ENCODE data around the gene JAK2.
"Not testable (repeated sequence)": the region's sequence is repeated elsewhere in the genome, so short reads cannot be mapped to it uniquely, and the experiment has no call there.

The JAK2 gene

DNA sequence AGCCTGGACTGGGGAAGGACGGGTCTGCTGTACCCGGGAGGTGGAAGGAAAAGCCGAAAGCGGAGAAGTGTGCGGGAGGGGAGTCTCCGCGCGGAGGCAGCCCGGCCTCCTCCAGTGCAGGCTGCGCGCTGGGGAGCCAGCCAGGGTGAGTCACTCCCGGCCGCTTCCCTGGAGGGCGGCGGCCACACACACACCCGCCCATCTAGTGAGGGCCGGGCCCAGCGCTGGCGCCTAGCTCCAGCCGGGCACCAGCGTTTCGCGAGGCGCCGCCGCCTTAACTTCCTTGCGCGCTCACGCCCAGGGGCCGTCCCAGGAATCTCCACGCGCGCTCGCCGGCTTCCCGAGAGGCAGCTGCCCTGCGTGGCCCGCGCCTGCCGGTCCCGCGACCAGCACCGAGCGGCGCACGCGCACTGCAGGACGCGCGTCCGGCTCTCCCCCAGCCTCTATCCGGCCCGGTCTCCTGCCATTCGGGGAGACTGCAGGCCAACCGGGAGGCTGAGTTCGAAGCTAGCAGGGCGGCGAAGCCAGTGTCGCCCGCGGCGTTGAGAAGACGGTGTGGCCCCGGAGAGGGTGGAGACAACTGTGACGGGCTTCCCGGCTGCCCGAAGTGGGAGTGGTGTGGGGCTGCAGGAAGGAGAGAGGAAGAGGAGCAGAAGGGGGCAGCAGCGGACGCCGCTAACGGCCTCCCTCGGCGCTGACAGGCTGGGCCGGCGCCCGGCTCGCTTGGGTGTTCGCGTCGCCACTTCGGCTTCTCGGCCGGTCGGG is at the start of gene JAK2:
JAK2 (plus strand) TSS at position 652 of the 765 bp plus-strand sequence. CDS start 36,716 bp downstream, outside the sequence.
- peak; percentile 95 for DNase-seq (ENCODE audit: low spot score)

DNA sequence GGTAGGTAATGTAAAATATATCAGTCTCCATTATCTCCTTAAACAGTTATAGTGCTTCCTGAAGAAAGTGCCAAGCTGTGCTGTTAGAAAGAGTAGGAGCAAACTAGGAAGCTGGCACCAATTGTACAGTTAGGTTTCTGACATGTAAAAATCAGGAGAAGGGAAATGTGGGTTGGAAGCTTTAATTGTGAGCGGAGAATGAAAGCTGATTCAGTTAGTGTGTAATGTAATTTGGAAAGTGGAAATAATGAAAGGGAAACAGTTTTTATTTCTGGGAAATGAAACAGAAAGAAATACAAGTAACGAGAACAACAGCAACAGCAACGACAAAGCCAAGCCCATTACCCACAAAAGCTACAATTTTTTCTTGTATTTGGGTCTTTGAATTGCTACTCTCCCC is 48.8 kb upstream of the JAK2 start:
- peak; percentile 60 for DNase-seq (ENCODE audit: low spot score)

DNA sequence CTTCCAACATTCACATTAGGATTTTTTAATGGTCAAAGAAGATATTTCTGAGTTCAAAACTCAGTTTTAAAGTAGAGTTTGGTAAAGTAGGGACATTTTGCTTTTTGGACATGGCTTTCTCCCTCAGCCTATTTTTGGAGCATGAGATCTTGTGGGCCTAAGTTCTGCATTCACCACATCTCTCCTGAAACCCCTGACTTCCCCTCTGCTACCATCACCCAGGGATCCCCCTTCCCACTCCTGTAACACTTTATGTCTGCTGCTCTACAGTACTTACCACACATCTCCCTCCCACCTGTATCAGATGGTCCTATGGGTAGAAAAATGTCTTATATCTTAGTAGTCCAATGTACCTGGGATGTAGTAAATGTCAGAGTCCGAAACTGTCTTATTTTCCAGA is 48.2 kb upstream of the JAK2 start:
- DNase-seq (ENCODE audit: low spot score), result no peak

DNA sequence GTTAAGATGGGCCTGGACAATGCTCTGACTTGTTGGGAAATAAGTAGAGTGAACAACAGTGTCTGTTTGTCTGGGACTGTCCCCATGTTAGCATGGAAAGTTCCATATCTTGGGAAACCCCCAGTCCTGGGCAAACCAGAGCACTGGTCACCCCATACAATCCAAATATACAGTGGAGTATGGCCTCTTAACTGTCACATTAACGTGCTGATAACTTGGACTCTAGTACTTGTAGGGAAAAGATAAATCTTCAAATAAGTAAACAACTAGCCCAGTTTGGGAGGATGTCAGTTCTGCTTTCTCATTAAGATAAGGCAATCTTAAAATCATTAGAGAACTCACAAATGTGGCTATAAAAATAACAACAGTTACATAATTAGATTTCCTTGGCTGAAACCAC is 47.6 kb upstream of the JAK2 start:
- DNase-seq (ENCODE audit: low spot score), result no peak

DNA sequence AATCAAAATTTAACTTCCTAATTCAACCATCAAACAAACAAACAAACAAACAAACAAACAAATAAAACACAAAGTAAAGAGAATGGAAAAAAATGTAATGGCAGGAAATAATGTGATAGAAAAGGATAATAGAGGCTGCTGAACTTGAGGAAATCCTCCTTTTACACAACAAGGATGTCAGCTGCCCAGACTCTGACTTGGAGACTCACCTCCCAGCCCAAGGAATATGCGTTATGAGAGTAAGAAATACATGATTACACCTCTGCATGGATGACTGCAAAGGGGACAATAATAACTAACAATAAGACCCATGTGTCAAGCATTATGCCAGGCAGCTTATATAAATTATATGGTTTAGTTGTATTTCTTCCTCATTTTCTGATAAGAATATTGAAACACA is 46.6 kb upstream of the JAK2 start:
- DNase-seq (ENCODE audit: low spot score), result no peak

DNA sequence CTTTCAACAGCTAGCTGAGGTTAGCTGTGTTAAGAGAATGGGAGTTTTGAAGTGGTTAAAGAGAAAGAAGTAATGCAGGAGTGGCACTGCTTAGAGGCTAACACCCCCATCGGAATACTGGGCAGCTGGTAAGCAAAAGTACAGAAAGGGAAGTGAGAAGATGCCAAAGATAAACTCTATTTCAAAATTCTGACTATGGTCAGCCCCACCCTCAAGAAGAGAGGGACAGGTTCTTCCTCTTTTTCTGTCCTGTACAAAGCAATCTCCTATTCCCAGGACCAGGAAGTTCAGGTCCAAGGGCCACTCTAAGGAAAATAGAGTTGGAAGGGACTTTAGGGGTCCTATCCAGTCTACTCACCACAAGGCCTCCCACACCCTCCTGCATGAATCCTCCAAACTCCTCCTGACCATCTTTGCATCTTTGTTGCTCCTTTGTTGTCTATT is 45.9 kb upstream of the JAK2 start:
- peak; percentile 59 for DNase-seq (ENCODE audit: low spot score)

DNA sequence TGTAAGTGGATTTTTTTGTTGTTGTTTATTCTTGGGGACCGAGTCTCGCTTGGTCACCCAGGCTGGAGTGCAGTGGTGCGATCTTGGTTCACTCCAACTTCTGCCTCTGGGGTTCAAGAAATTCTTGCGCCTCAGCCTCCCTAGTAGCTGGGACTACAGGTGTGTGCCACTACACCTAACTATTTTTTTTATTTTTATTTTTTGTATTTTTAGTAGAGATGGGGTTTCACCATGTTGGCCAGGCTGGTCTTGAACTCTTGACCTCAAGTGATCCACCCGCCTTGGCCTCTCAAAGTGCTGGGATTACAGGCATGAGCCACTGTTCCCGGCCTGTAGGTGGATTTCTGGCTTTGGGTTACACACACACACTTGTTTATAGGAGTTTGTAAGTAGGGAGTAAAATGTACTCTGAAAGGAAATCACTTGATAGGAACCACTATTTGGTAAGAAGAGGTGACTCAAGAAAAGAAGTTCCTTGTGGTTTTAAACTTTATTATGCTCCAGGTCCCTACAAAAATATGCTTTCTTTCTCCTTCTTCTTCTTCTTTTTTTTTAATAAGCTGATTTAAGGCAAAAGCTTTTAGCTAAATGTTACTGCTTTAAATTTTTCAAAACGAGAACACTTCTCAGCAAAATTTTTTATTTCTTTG is 42.9 kb upstream of the JAK2 start:
- DNase-seq (ENCODE audit: low spot score), result not testable (repeated sequence)

DNA sequence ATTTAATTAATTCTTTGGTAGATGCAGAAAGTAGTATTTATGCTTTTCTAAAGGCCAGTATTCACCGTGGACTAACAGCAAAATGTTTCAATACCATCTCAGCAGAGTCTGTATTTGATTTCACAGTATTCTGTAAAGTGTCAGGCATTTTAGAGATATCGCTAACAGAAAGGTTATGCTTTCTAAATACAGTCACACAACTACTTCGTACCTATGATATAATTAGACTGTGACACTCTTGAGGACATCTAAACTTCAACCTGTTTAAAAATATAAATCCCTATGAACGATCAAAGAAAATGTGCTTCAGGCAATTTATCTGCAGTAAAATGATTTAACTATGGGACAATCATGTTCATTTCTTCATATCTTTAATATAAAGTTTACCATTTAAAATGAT is 41.7 kb upstream of the JAK2 start:
- DNase-seq (ENCODE audit: low spot score), result no peak

DNA sequence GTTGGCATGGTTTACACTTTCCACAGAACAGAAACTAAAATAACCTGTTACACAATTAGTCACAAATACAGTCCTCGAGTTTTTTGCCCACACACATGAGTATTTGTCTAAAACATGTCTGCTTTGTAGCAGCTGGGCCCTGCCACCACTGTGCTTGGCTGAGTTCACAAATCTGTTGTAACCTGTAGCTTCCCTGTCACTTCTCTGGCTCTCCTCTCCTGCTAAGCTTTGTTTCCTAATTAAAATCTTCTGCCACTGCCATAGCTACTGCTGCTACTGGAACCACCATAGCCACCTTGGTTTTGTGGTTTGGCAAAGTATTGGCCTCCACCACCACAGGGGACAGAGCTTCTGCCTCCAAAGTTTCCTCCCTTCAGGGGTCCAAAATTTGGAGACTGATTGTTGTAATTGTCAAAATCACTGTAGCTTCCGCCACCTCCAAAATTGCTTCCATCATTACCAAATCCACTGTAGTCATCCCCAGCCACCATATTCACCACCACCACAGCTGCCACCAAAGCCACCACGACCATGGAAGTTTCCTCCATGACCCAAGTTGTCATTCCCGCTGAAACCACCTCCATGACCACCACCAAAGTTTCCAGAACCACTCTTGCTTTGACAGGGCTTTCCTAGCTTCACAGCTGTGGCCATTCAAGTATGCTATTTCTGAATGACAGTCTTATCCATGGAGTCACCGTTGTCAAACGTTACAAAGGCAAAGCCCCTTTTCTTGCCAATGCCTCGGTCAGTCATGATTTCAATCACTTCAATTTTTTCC is 40.5 kb upstream of the JAK2 start:
- not testable (repeated sequence) for DNase-seq (ENCODE audit: low spot score)

DNA sequence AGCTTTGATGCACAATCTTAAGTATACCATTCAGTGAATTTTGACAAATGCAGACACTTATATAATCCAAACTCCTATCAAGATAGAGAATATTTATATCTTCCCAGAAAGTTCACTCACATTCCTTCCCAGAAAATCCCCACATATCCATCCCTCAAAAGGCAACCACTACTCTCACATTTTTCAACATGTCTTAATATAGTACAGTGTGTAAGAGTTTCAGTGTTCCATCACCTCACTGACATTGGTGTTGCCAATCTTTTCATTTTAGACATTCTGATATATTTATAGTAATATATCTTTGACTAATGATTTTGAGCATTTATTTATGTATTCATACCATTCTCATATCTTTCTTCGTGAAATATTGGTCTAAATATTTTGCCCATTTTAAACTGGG is 38.1 kb upstream of the JAK2 start:
- DNase-seq (ENCODE audit: low spot score), result no peak

DNA sequence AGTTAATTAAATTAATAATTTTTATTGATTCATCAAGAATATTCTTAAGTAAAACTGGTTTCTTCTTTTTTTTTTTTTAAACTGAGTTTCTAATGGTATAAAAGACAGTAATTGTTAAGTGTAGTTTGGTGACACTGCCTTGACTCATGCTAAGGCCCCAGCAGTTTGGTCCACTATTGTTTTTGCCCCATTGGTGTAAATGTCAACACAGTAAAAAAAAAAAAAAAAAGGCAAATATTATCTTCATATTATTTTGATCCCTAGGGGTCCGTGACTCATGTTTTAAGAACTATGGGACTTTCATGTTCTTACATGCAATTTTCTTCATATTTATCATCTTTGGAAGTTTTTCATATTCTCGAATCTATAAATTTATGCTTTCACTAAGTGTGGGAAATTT is 29.2 kb upstream of the JAK2 start:
- no peak for DNase-seq (ENCODE audit: low spot score)

DNA sequence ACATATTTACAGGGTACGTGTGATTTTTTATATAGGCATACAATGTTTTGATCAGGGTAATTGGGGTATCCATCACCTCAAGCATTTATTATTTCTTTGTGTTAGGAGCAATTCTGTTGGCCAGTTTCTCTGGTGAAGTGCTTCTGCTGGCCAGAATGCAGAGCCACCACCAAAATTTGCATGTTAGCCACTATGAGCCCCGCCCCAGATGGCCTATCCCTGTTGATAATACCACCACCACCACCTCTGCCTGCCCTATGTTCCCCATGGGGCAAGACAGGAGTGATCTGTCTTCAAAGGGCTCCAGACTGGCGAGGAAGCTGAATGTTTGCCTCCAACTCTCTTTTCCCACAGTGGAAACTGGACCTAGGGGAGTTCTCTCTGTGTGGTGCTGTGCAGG is 26.0 kb upstream of the JAK2 start:
- DNase-seq (ENCODE audit: low spot score), result no peak

DNA sequence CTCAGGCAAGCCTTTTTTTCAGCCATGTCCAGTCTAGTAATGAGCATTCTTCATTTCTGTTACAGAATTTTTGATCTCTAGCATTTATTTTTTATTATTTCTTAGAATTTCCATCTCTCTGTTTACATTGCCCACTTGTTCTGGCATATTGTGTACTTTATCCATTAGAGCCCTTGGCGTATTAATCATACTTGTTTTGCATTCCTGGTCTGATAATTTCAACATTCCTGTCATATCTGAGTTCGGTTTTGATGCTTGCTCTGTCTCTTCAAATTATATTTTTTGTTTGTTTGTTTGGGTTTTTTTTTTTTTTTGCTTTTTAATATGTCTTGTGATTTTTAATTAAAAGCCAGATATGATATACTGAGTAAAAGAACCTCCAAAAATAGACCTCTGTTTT is 23.0 kb upstream of the JAK2 start:
- DNase-seq (ENCODE audit: low spot score), result no peak

DNA sequence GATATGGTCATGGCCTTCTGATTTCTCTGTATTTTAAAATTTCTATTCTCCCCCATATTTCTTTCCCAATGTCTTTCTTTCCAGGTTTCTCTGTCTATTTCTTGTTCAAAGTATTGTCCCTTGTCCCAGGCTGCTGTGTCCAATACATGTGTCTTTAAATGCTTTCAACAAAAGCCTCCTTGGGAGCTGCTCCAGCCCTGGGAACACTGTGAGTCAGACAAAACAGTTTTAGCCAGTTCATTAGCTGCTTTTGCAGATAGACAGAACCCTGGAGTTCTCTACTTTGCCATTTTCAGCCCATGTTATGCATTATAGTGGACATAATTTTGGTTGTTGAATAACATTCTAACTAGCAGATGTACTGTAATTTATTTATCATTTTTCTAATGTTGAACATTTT is 20.5 kb upstream of the JAK2 start:
- DNase-seq (ENCODE audit: low spot score), result no peak

DNA sequence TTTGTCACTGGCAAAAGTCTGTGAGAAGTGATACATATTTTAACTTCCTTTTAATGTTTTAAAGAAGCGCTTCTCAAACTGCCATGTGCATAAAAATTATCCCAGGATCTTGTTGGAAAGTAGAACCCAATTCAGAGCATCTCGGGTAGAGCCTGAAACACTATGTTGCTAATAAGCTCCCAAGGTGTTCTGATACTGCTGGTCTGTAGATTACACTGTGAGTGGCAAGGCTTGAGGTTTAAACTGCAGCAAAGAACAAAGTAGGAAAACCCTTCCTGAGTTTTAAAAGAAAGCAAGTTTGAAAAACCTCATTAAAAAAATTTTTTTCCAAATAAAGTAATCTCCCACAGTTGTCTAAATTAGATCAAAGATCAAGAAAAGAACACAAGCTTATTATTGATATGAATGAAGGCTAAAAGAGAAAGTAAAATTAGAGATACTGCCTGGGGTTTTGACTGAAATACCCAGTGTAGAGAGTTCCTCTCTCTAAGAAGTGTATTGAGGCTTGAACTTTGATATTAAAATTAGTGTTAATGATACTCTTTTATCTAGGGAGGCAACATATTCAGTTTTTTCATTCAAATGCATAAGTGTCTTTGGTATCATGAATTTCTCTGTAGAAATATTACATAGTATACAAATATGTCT is 19.8 kb upstream of the JAK2 start:
- no peak for DNase-seq (ENCODE audit: low spot score)

DNA sequence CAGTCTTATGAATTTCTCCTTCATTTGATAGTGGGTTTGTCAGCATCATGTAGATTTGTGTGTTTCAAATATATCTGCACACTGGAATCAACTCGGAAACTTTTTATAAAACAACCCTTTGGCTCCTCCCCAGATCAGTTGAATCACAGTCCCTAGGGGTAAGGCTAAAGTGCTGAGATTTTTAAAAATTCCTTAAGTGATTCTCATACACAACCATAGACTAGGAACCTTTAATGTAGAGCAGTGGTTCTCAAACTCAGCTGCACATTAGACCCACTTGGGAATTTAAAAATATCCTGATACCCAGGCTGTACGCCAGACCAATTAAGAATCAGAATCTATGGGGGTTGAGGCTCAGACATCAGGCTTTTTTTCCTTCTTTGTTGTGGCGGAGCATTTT is 17.5 kb upstream of the JAK2 start:
- no peak for DNase-seq (ENCODE audit: low spot score)

DNA sequence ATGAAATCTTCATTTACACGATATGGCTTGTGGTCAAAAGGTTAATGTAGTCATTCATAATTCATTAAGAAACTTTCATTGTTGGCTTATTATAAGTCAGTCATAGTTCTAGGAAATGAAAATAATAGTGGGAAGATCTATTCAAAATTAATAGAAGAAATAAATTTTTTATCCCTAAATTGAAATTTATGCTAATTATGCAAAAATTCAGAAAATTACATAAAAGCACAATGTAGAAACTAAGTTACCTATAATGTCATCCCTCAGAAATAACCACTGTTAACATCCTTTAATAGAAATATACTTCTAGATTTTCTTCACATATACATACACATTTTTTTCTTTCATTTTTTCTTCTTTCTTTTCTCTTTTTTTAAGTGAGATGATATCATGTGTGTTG is 15.9 kb upstream of the JAK2 start:
- DNase-seq (ENCODE audit: low spot score), result no peak

DNA sequence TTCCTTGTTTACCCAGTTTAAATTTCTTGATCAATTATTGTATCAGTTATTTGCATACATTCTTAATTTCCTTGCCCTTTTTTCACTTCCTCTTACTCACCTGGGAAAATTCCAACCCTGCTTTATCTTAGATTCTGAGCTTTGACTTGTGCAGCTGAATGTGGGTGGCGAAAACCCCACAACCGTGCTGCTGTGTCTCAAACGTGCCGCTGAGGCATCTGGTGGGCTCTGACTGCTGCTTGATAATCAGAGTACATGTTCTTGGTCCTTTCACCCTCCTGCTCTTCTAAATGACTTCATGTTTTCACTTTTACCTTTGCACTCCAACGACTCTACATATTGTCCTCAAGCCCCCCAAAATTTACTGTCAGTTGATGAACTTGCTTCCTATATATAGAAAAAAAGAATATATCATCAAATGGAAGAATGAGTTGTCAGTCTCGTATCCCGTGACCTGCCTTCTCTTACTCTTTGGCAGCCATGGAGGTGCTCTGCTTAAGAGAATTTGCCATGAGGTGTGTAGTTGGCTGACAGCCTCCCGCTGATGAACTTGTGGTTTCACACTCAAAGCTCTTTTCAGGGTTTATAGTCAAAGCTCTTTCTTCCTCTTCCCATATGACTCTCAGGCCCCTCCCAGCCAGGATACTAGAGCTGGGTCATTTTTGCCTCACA is 14.0 kb upstream of the JAK2 start:
- peak; percentile 92 for DNase-seq (ENCODE audit: low spot score)

DNA sequence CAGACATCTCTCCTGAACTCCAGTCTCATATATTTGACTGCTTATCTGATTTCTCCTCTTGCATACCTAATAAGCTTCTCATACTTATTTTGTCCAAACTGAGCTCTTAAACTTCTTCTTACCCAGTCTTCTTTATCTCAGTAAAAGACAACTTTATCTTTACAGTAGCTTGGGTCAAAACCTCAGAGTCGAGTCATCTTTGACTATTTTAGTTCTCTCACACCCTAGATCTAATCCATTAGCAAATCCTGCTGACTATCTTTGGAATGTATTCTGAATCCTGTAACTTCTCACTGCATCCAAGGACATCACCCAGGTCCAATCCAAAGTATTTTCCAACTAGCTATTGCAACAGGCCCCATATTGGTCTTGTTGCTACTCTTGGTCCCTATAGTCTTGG is 11.8 kb upstream of the JAK2 start:
- no peak for DNase-seq (ENCODE audit: low spot score)

DNA sequence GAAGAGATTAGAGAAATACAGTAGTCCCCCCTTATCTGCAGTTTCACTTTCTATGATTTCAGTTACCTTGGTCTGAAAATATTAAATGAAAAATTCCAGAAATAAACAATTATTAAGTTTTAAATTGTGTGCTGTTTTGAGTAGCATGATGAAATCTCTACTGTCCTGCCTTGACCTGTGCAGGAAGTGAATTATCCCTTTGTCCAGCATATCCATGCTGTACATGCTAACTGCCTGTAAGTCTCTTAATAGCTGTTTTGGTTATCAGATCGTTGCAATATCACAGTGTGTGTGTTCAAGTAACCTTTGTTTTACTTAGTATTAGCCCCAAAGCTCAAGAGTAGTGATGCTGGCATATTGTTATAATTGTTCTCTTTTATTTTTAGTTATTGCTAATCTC is 11.2 kb upstream of the JAK2 start:
- DNase-seq (ENCODE audit: low spot score), result no peak

DNA sequence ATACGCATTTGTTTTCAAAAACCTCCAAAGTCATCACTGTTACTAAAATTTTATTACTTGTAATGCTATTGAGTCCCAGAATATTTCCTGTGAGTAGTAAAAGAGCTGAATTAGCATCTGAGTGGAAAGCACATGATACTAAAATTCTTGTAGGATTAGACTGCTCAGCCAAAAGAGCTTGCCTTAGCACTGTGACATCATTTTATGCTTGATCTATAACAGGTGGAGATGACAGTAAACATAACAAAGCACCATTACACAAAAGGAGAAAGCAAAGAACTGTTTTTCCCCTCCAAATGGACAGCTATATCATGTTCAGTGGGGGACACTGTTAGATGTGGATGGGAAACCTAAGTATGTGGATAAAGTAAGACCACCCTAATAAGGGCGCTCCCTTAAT is 5.8 kb upstream of the JAK2 start:
- no peak for DNase-seq (ENCODE audit: low spot score)

Measured in activated CD4-positive, alpha-beta T cell treated with anti-CD3 and anti-CD28 coated beads, Interleukin-2, Interleukin-4, amounts not matched to agents 100 ng/mL and 50 ng/mL, durations not matched to agents 16 hours and 8 hours (primary cell).